A549 (cell line): Measurements from ENCODE around the gene ACTG2.

Experiments used
- ESRRA ChIP-seq: fragments of 150-350 bp; IDR thresholded peaks from 2 replicates; pipeline ENCODE4 v1.6.1; 2014; ENCODE audit warnings: mild to moderate bottlenecking, low read length, borderline replicate concordance
- JUN ChIP-seq, 2 experiments: fragments of >200 bp; sonication (Bioruptor Twin); formaldehyde crosslinking; IDR thresholded peaks; 2 replicates in 1 of 2; 3 replicates in 1 of 2; pipeline ENCODE4 v1.6.1; 2016 to 2017
- MAFK ChIP-seq: fragments of 450-650 bp; IDR thresholded peaks from 2 replicates; pipeline ENCODE4 v1.6.1; 2014; ENCODE audit not compliant: partially characterized antibody
- POLR2A ChIP-seq: IDR thresholded peaks from 2 replicates; pipeline ENCODE4 v1.6.1; 2012; ENCODE audit warnings: mild to moderate bottlenecking, low read length
- RAD21 ChIP-seq, 2 experiments: fragments of >200 bp in 1 of 2; sonication (Bioruptor Twin) in 1 of 2; formaldehyde crosslinking in 1 of 2; IDR thresholded peaks in 1 of 2; conservative IDR thresholded peaks in 1 of 2; 2 replicates in 1 of 2; 3 replicates in 1 of 2; pipeline ENCODE4 v1.6.1; 2012 to 2018; ENCODE audit warnings: inconsistent platforms in 1 of 2
- TFCP2L1 ChIP-seq: fragments of 250-450 bp; sonication (Bioruptor Pico); IDR thresholded peaks from 2 replicates; pipeline ENCODE4 v1.5.0; 2021; ENCODE audit warnings: mild to moderate bottlenecking
- ZSCAN20 ChIP-seq: fragments of 250-450 bp; sonication (Bioruptor Pico); IDR thresholded peaks from 2 replicates; pipeline ENCODE4 v1.8.0; 2022; ENCODE audit warnings: mild to moderate bottlenecking, moderate library complexity
- TF ChIP-seq, protein P1 (sequence below): fragments of >200 bp; sonication (Bioruptor Twin); formaldehyde crosslinking; IDR thresholded peaks from 3 replicates; pipeline ENCODE4 v1.5.1; 2016
- TF ChIP-seq, protein P2 (sequence below): IDR thresholded peaks from 2 replicates; pipeline ENCODE4 v1.6.1; 2012
- TF ChIP-seq, protein P3 (sequence below): fragments of 200-600 bp; sonication (generic); IDR thresholded peaks from 2 replicates; pipeline ENCODE4 v1.6.1; 2016; ENCODE audit warnings: antibody characterized with exemption, mild to moderate bottlenecking, moderate library complexity

DNA sequence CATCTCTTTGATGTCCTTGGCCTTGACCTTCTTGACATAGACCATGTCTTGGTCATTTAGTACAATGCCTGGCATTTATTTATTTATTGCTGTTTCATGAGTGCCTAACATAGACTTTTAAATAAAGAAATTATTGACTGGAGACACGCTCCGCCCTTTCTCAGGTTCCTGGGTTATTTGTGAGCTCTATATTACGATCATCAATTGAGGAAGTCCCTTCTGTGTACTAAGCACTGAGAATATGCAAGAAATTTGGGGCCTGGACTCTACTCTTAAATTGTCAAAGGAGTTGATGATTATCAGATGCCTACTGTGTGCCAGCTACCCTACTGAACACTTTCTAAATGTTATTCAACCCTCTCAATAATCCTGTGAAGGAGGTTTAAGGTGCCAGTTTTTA, 72.2 kb downstream of the ACTG2 start:
- TF ChIP-seq, protein P1, sequence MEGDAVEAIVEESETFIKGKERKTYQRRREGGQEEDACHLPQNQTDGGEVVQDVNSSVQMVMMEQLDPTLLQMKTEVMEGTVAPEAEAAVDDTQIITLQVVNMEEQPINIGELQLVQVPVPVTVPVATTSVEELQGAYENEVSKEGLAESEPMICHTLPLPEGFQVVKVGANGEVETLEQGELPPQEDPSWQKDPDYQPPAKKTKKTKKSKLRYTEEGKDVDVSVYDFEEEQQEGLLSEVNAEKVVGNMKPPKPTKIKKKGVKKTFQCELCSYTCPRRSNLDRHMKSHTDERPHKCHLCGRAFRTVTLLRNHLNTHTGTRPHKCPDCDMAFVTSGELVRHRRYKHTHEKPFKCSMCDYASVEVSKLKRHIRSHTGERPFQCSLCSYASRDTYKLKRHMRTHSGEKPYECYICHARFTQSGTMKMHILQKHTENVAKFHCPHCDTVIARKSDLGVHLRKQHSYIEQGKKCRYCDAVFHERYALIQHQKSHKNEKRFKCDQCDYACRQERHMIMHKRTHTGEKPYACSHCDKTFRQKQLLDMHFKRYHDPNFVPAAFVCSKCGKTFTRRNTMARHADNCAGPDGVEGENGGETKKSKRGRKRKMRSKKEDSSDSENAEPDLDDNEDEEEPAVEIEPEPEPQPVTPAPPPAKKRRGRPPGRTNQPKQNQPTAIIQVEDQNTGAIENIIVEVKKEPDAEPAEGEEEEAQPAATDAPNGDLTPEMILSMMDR: no peak
- no peak for TF ChIP-seq TFCP2L1 (CRISPR knock-in tag)
- TF ChIP-seq ZSCAN20 (CRISPR knock-in tag): no peak
- TF ChIP-seq RAD21 (conservative IDR thresholded peaks at IDR 0.05 in 1 of 2, IDR thresholded peaks at IDR 0.05 in 1 of 2): no peak
- TF ChIP-seq, protein P2, sequence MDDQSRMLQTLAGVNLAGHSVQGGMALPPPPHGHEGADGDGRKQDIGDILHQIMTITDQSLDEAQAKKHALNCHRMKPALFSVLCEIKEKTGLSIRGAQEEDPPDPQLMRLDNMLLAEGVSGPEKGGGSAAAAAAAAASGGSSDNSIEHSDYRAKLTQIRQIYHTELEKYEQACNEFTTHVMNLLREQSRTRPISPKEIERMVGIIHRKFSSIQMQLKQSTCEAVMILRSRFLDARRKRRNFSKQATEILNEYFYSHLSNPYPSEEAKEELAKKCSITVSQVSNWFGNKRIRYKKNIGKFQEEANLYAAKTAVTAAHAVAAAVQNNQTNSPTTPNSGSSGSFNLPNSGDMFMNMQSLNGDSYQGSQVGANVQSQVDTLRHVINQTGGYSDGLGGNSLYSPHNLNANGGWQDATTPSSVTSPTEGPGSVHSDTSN: no peak
- TF ChIP-seq, protein P3, sequence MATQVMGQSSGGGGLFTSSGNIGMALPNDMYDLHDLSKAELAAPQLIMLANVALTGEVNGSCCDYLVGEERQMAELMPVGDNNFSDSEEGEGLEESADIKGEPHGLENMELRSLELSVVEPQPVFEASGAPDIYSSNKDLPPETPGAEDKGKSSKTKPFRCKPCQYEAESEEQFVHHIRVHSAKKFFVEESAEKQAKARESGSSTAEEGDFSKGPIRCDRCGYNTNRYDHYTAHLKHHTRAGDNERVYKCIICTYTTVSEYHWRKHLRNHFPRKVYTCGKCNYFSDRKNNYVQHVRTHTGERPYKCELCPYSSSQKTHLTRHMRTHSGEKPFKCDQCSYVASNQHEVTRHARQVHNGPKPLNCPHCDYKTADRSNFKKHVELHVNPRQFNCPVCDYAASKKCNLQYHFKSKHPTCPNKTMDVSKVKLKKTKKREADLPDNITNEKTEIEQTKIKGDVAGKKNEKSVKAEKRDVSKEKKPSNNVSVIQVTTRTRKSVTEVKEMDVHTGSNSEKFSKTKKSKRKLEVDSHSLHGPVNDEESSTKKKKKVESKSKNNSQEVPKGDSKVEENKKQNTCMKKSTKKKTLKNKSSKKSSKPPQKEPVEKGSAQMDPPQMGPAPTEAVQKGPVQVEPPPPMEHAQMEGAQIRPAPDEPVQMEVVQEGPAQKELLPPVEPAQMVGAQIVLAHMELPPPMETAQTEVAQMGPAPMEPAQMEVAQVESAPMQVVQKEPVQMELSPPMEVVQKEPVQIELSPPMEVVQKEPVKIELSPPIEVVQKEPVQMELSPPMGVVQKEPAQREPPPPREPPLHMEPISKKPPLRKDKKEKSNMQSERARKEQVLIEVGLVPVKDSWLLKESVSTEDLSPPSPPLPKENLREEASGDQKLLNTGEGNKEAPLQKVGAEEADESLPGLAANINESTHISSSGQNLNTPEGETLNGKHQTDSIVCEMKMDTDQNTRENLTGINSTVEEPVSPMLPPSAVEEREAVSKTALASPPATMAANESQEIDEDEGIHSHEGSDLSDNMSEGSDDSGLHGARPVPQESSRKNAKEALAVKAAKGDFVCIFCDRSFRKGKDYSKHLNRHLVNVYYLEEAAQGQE: no peak
- TF ChIP-seq MAFK: no peak
- no peak for TF ChIP-seq JUN (IDR thresholded peaks at IDR 0.05)
- TF ChIP-seq POLR2A: no peak
- no peak for TF ChIP-seq ESRRA
